Measurements from ENCODE around the gene TAS1R1. TPM values are rescaled to one million over a fixed set of nuclear protein-coding genes. Genes with fewer than 3 reads are reported as not detected.
"Not testable (repeated sequence)": the region's sequence is repeated elsewhere in the genome, so short reads cannot be mapped to it uniquely, and the experiment has no call there.

TAS1R1 gene
- total RNA-seq, 1 donor from 2014 or later, result not detected

- Histone ChIP-seq H3K27me3 (ENCODE audit: control insufficient read depth, insufficient read depth, low read length) (no peaks in the 10 kb centered on the region), H3K4me3 (ENCODE audit: low read depth, low read length) (no peak overlapping the region), H3K36me3 (ENCODE audit: control insufficient read depth, insufficient read depth, low read length) (peaks cover 1% of the 10 kb centered on the region)
- DNase-seq (ENCODE audit: low read depth), result no peak
- no peak for TF ChIP-seq CTCF (IDR thresholded peaks at IDR 0.05; ENCODE audit: insufficient read depth, low read length, poor library complexity, severe bottlenecking)
These were observed 7.8 kb upstream of the TAS1R1 start for GRCh38 chr1:6547301-6547700.

- no peaks in the 10 kb centered on the region for H3K27me3 ChIP-seq (ENCODE audit: control insufficient read depth, insufficient read depth, low read length)
- TF ChIP-seq CTCF (IDR thresholded peaks at IDR 0.05; ENCODE audit: insufficient read depth, low read length, poor library complexity, severe bottlenecking), result peak; percentile 97
- peak within 1 kb of the TSS; percentile 99 for H3K4me3 ChIP-seq (ENCODE audit: low read depth, low read length)
- H3K36me3 ChIP-seq (ENCODE audit: control insufficient read depth, insufficient read depth, low read length), result no peaks in the 10 kb centered on the region
- peak; percentile 57 for DNase-seq (ENCODE audit: low read depth)
These were observed 838 bp upstream of the TAS1R1 start, which contains the start of gene NOL9 for GRCh38 chr1:6554031-6554906. TSS of gene NOL9 (minus strand) at chr1:6554513. CDS start at chr1:6554502, 11 bp downstream.

- DNase-seq (ENCODE audit: low read depth), result no peak
- no peak for TF ChIP-seq CTCF (IDR thresholded peaks at IDR 0.05; ENCODE audit: insufficient read depth, low read length, poor library complexity, severe bottlenecking)
- H3K27me3 ChIP-seq (ENCODE audit: control insufficient read depth, insufficient read depth, low read length), result no peaks in the 10 kb centered on the region
- no peaks in the 10 kb centered on the region for H3K36me3 ChIP-seq (ENCODE audit: control insufficient read depth, insufficient read depth, low read length)
- no peak overlapping the region for H3K4me3 ChIP-seq (ENCODE audit: low read depth, low read length)
These were observed 2.5 kb downstream of the TAS1R1 start for GRCh38 chr1:6557597-6557996.

GRCh38 chr1:6559161-6559560 lies 4.1 kb downstream of the TAS1R1 start:
- H3K36me3 ChIP-seq (ENCODE audit: control insufficient read depth, insufficient read depth, low read length); H3K4me3 ChIP-seq (ENCODE audit: low read depth, low read length); DNase-seq (ENCODE audit: low read depth); H3K27me3 ChIP-seq (ENCODE audit: control insufficient read depth, insufficient read depth, low read length): not testable (repeated sequence)

GRCh38 chr1:6560267-6560666 lies 5.2 kb downstream of the TAS1R1 start:
- Histone ChIP-seq H3K27me3 (ENCODE audit: control insufficient read depth, insufficient read depth, low read length) (peaks cover 5% of the 10 kb centered on the region), H3K4me3 (ENCODE audit: low read depth, low read length) (no peak overlapping the region), H3K36me3 (ENCODE audit: control insufficient read depth, insufficient read depth, low read length) (no peaks in the 10 kb centered on the region)
- TF ChIP-seq CTCF (IDR thresholded peaks at IDR 0.05; ENCODE audit: insufficient read depth, low read length, poor library complexity, severe bottlenecking), result no peak
- DNase-seq (ENCODE audit: low read depth), result no peak

GRCh38 chr1:6569033-6569432 lies 13.9 kb downstream of the TAS1R1 start:
- Histone ChIP-seq H3K36me3 (ENCODE audit: control insufficient read depth, insufficient read depth, low read length) (no peaks in the 10 kb centered on the region), H3K27me3 (ENCODE audit: control insufficient read depth, insufficient read depth, low read length) (peaks cover 16% of the 10 kb centered on the region), H3K4me3 (ENCODE audit: low read depth, low read length) (no peak overlapping the region)
- DNase-seq (ENCODE audit: low read depth), result no peak
- TF ChIP-seq CTCF (IDR thresholded peaks at IDR 0.05; ENCODE audit: insufficient read depth, low read length, poor library complexity, severe bottlenecking), result no peak

Data from kidney epithelial cell (primary cell).